ENCODE results near the gene SLC37A4. TPM values are rescaled to one million over a fixed set of nuclear protein-coding genes. Genes with fewer than 3 reads are reported as not detected.
A peak's percentile ranks its signal among the peaks of the same experiment; 100 is the strongest.

SLC37A4 gene
- total and polyA plus RNA-seq, 2 of the 13 experiments (the other 11 are each of a cell fraction or from before 2014, with no cell fraction given) = 43.0 to 56.1 TPM

- TF ChIP-seq, protein P1, sequence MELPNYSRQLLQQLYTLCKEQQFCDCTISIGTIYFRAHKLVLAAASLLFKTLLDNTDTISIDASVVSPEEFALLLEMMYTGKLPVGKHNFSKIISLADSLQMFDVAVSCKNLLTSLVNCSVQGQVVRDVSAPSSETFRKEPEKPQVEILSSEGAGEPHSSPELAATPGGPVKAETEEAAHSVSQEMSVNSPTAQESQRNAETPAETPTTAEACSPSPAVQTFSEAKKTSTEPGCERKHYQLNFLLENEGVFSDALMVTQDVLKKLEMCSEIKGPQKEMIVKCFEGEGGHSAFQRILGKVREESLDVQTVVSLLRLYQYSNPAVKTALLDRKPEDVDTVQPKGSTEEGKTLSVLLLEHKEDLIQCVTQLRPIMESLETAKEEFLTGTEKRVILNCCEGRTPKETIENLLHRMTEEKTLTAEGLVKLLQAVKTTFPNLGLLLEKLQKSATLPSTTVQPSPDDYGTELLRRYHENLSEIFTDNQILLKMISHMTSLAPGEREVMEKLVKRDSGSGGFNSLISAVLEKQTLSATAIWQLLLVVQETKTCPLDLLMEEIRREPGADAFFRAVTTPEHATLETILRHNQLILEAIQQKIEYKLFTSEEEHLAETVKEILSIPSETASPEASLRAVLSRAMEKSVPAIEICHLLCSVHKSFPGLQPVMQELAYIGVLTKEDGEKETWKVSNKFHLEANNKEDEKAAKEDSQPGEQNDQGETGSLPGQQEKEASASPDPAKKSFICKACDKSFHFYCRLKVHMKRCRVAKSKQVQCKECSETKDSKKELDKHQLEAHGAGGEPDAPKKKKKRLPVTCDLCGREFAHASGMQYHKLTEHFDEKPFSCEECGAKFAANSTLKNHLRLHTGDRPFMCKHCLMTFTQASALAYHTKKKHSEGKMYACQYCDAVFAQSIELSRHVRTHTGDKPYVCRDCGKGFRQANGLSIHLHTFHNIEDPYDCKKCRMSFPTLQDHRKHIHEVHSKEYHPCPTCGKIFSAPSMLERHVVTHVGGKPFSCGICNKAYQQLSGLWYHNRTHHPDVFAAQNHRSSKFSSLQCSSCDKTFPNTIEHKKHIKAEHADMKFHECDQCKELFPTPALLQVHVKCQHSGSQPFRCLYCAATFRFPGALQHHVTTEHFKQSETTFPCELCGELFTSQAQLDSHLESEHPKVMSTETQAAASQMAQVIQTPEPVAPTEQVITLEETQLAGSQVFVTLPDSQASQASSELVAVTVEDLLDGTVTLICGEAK (IDR thresholded peaks at IDR 0.05) = no peak
- TF ChIP-seq, protein P1 (CRISPR knock-in tag; IDR thresholded peaks at IDR 0.05) = peak; percentile 33
- TF ChIP-seq, protein P2, sequence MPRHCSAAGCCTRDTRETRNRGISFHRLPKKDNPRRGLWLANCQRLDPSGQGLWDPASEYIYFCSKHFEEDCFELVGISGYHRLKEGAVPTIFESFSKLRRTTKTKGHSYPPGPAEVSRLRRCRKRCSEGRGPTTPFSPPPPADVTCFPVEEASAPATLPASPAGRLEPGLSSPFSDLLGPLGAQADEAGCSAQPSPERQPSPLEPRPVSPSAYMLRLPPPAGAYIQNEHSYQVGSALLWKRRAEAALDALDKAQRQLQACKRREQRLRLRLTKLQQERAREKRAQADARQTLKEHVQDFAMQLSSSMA (CRISPR knock-in tag; IDR thresholded peaks at IDR 0.05) = no peak
- TF ChIP-seq PPARG (CRISPR knock-in tag; conservative IDR thresholded peaks at IDR 0.05) (0 out of 2 replicates have a peak, but pooled peaks have one; percentile 39), BCL6 (CRISPR knock-in tag; IDR thresholded peaks at IDR 0.05) (peak; percentile 49; the same call in 1 of the 2 replicates), MAF1 (CRISPR knock-in tag; IDR thresholded peaks at IDR 0.05; ENCODE audit: borderline replicate concordance) (no peak), XBP1 (CRISPR knock-in tag; IDR thresholded peaks at IDR 0.05) (no peak), MAFG (CRISPR knock-in tag; IDR thresholded peaks at IDR 0.05) (no peak), ZNF460 (CRISPR knock-in tag; IDR thresholded peaks at IDR 0.05; ENCODE audit: borderline replicate concordance) (no peak), NFIC (IDR thresholded peaks at IDR 0.05; ENCODE audit: low read length) (peak; percentile 40; the same call in 1 of the 2 replicates), CENPX (CRISPR knock-in tag; IDR thresholded peaks at IDR 0.05) (no peak), SRSF1 (optimal IDR thresholded peaks at IDR 0.05; ENCODE audit: low read depth, low read length) (no peak), ZNF24 (IDR thresholded peaks at IDR 0.05) (no peak), SSRP1 (CRISPR knock-in tag; IDR thresholded peaks at IDR 0.05) (no peak), POLR2G (IDR thresholded peaks at IDR 0.05; ENCODE audit: low read depth, low read length) (peak; percentile 86), TCF7L2 (IDR thresholded peaks at IDR 0.05; ENCODE audit: low read depth, low read length) (no peak), TRIM22 (IDR thresholded peaks at IDR 0.05) (no peak)
- TF ChIP-seq, protein P3, sequence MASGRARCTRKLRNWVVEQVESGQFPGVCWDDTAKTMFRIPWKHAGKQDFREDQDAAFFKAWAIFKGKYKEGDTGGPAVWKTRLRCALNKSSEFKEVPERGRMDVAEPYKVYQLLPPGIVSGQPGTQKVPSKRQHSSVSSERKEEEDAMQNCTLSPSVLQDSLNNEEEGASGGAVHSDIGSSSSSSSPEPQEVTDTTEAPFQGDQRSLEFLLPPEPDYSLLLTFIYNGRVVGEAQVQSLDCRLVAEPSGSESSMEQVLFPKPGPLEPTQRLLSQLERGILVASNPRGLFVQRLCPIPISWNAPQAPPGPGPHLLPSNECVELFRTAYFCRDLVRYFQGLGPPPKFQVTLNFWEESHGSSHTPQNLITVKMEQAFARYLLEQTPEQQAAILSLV (CRISPR knock-in tag; IDR thresholded peaks at IDR 0.05; ENCODE audit: borderline replicate concordance) = no peak
Measured at GRCh38 chr11:119067371-119068222, 36.9 kb upstream of the SLC37A4 start, which contains the start of gene VPS11 (continued).

Data from HepG2 (cell line).